Adipocyte (in vitro differentiated cells): Measurements from ENCODE around the gene TPM2.

ENCODE experiments used
- DNase-seq: peaks from one replicate; pipeline ENCODE4 v3.0.0-alpha.2; 2015; ENCODE audit warnings: low read depth
- H3K27me3 ChIP-seq: replicated peaks from 2 replicates; pipeline ENCODE4 v1.7.0; 2013; ENCODE audit warnings: mild to moderate bottlenecking, low read length, moderate library complexity; ENCODE audit not compliant: control insufficient read depth, insufficient read depth
- H3K36me3 ChIP-seq: 2 replicates; pipeline ENCODE4 v1.7.0; 2013; ENCODE audit warnings: low read length, mild to moderate bottlenecking, moderate library complexity; ENCODE audit not compliant: control insufficient read depth, insufficient read depth, severe bottlenecking
- H3K4me1 ChIP-seq: 2 replicates; pipeline ENCODE4 v1.7.0; 2013; ENCODE audit warnings: mild to moderate bottlenecking, low read length, moderate library complexity; ENCODE audit not compliant: control insufficient read depth, insufficient read depth
- H3K4me3 ChIP-seq: 2 replicates; pipeline ENCODE4 v1.7.0; 2013; ENCODE audit warnings: mild to moderate bottlenecking, low read length, moderate library complexity
- H3K9ac ChIP-seq: 2 replicates; pipeline ENCODE4 v1.7.0; 2013; ENCODE audit warnings: mild to moderate bottlenecking, low read length, moderate library complexity
- H3K9me3 ChIP-seq: 2 replicates; pipeline ENCODE4 v1.7.0; 2013; ENCODE audit warnings: mild to moderate bottlenecking, low read length, moderate library complexity; ENCODE audit not compliant: control insufficient read depth

TPM2 gene

GRCh38 chr9:35636135-35636876 is 53.4 kb downstream of the TPM2 start:
- Histone ChIP-seq H3K4me1 (peaks cover 16% of the 10 kb centered on the region), H3K9me3 (no peaks in the 10 kb centered on the region), H3K36me3 (no peaks in the 10 kb centered on the region), H3K4me3 (no peak overlapping the region), H3K9ac (no peak overlapping the region), H3K27me3 (no peaks in the 10 kb centered on the region)
- DNase-seq, result no peak

DNA sequence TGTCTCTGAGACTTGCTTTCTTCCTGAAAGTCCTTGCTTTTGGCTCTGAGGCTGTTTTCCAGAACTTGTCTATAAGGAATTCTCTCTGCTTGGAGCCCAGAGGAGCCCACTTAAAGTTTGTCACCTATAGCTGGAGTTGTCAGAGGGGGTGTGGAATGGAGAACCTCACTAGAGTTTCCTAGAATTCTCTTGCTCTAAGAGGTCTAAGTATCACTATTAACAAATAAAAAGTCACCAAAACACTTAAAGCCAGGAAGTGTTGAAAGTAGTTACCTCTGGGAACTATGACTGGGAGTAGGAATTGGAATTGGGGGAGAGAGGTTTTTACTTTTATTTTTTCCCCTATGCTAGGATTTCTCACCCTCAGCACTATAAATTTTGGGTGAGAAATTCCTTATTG is 54.0 kb downstream of the TPM2 start:
- H3K4me1 ChIP-seq, result peaks cover 16% of the 10 kb centered on the region
- H3K9ac ChIP-seq, result no peak overlapping the region
- no peaks in the 10 kb centered on the region for H3K9me3 ChIP-seq
- H3K27me3 ChIP-seq, result no peaks in the 10 kb centered on the region
- H3K4me3 ChIP-seq, result no peak overlapping the region
- no peaks in the 10 kb centered on the region for H3K36me3 ChIP-seq
- no peak for DNase-seq
